K562 (cell line): ENCODE measurements around the gene CD82. TPM values are rescaled to one million over a fixed set of nuclear protein-coding genes. Genes with fewer than 3 reads are reported as not detected.
A peak's percentile ranks its signal among the peaks of the same experiment; 100 is the strongest.

Source experiments
- BHLHE40 ChIP-seq: IDR thresholded peaks from 2 replicates; pipeline ENCODE4 v1.6.1; 2011; ENCODE audit warnings: low read length, improper control_type of control experiment
- EZH2 ChIP-seq: IDR thresholded peaks from 2 replicates; pipeline ENCODE4 v1.6.1; 2012; ENCODE audit warnings: low read depth, mild to moderate bottlenecking, inconsistent platforms, low read length, borderline replicate concordance
- FOXP1 ChIP-seq: sonication (generic); formaldehyde crosslinking; IDR thresholded peaks from 2 replicates; pipeline ENCODE4 v1.8.0; 2022; ENCODE audit warnings: mild to moderate bottlenecking, missing genetic modification reagents
- JUN ChIP-seq, 2 experiments: sonication (generic) in 1 of 2; formaldehyde crosslinking in 1 of 2; IDR thresholded peaks; 2 replicates each; pipeline versions ENCODE4 v1.6.1 to v1.8.0; 2012 to 2022; ENCODE audit warnings: borderline replicate concordance in 2 of 2, mild to moderate bottlenecking in 2 of 2, improper control_type of control experiment in 1 of 2, low read depth in 1 of 2, low read length in 1 of 2, missing genetic modification reagents in 1 of 2
- NR2C2 ChIP-seq, 2 experiments: fragments of 200-800 bp in 1 of 2; sonication (Bioruptor generic) in 1 of 2; sonication (generic) in 1 of 2; formaldehyde crosslinking in 1 of 2; IDR thresholded peaks; 2 replicates each; pipeline versions ENCODE4 v1.6.1 to v1.8.0; 2016 to 2022; ENCODE audit warnings: mild to moderate bottlenecking in 1 of 2, missing compliant biosample characterization in 1 of 2, missing genetic modification characterization in 1 of 2, missing genetic modification reagents in 1 of 2
- PCBP2 ChIP-seq: fragments of 200-400 bp; formaldehyde crosslinking; IDR thresholded peaks from 2 replicates; pipeline ENCODE4 v1.6.1; 2018; ENCODE audit warnings: low read length, low read depth, mild to moderate bottlenecking, moderate library complexity; ENCODE audit not compliant: poor library complexity, severe bottlenecking
- RAD21 ChIP-seq, 2 experiments: fragments of 250-450 bp in 1 of 2; fragments of 450-650 bp in 1 of 2; sonication (Bioruptor Pico) in 1 of 2; formaldehyde crosslinking in 1 of 2; IDR thresholded peaks in 1 of 2; conservative IDR thresholded peaks in 1 of 2; 2 replicates each; pipeline versions ENCODE4 v1.4.0 to v1.8.0; 2020 to 2022; ENCODE audit warnings: mild to moderate bottlenecking in 2 of 2, moderate library complexity in 1 of 2
- RAD51 ChIP-seq: fragments of 450-650 bp; IDR thresholded peaks from 2 replicates; pipeline ENCODE4 v1.7.1; 2016; ENCODE audit warnings: low read depth, mild to moderate bottlenecking, borderline replicate concordance
- TGIF2 ChIP-seq: sonication (generic); formaldehyde crosslinking; IDR thresholded peaks from 2 replicates; pipeline ENCODE4 v1.8.1; 2022; ENCODE audit warnings: mild to moderate bottlenecking, missing genetic modification reagents, moderate library complexity
- ZFP30 ChIP-seq: fragments of 250-450 bp; sonication (Bioruptor Pico); IDR thresholded peaks from 2 replicates; pipeline ENCODE4 v1.8.0; 2022; ENCODE audit warnings: moderate library complexity, mild to moderate bottlenecking, inconsistent platforms, borderline replicate concordance
- ZNF124 ChIP-seq: sonication (generic); formaldehyde crosslinking; IDR thresholded peaks from 2 replicates; pipeline ENCODE4 v1.8.1; 2022; ENCODE audit warnings: missing genetic modification reagents
- ZNF217 ChIP-seq: sonication (generic); formaldehyde crosslinking; IDR thresholded peaks from 2 replicates; pipeline ENCODE4 v1.8.0; 2022; ENCODE audit warnings: mild to moderate bottlenecking, missing genetic modification reagents
- ZNF445 ChIP-seq: fragments of 250-450 bp; sonication (Bioruptor Pico); IDR thresholded peaks from 2 replicates; pipeline ENCODE4 v1.4.0; 2020; ENCODE audit warnings: low read depth, mild to moderate bottlenecking, moderate library complexity
- ZNF668 ChIP-seq: fragments of 250-450 bp; sonication (Bioruptor Pico); IDR thresholded peaks from 2 replicates; pipeline ENCODE4 v1.8.0; 2022; ENCODE audit warnings: mild to moderate bottlenecking, inconsistent platforms
- polyA plus RNA-seq, 8 experiments: library from polyadenylated mRNA; depleted of rRNA in 4 of 8; stranded (reverse) in 5 of 8; unstranded in 3 of 8; fragments of >200 nt; fragmentation: Nextera tagmentation in 2 of 8; fragmentation: Illumina TruSeq in 1 of 8; extraction: Ambion mirVana in 2 of 8; extraction: Trizol in 1 of 8; gene quantifications; 2 replicates each; pipeline versions ENCODE4 v1.2.1 to v1.2.3, GENCODE V29; 2011 to 2014; ENCODE audit warnings: inconsistent platforms in 1 of 8, missing spikeins in 1 of 8
- total RNA-seq, 7 experiments: library from RNA; depleted of rRNA in 6 of 7; stranded (reverse); fragments of >200 nt in 6 of 7; fragmentation: Illumina TruSeq in 2 of 7; extraction: Trizol in 2 of 7; gene quantifications; 2 replicates each; pipeline versions ENCODE4 v1.2.1 to v1.2.3, GENCODE V29; 2011 to 2021; ENCODE audit warnings: low replicate concordance in 1 of 7
- TF ChIP-seq, protein P1 (sequence below), 2 experiments: fragments of 200-800 bp in 1 of 2; sonication (Bioruptor generic) in 1 of 2; sonication (generic) in 1 of 2; formaldehyde crosslinking in 1 of 2; IDR thresholded peaks in 1 of 2; conservative IDR thresholded peaks in 1 of 2; 2 replicates each; pipeline versions ENCODE4 v1.5.0 to v1.6.1; 2016 to 2020; ENCODE audit warnings: missing compliant biosample characterization in 1 of 2, missing genetic modification characterization in 1 of 2, missing genetic modification reagents in 1 of 2
- TF ChIP-seq, protein P2 (sequence below): fragments of 450-650 bp; formaldehyde crosslinking; IDR thresholded peaks from 2 replicates; pipeline ENCODE4 v1.4.0; 2020; ENCODE audit warnings: mild to moderate bottlenecking, moderate library complexity
- TF ChIP-seq, protein P3 (sequence below), 2 experiments: fragments of 450-650 bp; IDR thresholded peaks; 2 replicates each; pipeline ENCODE4 v1.6.1; 2016
- TF ChIP-seq, protein P4 (sequence below): fragments of 250-450 bp; sonication (Bioruptor Pico); IDR thresholded peaks from 2 replicates; pipeline ENCODE4 v1.5.0; 2021; ENCODE audit warnings: mild to moderate bottlenecking, borderline replicate concordance

CD82 gene
- total and polyA plus RNA-seq, 9 of the 15 experiments (the other 6 are each of a cell fraction or from before 2014, with no cell fraction given) = 0.27 to 9.4 (median 3.0) TPM

DNA sequence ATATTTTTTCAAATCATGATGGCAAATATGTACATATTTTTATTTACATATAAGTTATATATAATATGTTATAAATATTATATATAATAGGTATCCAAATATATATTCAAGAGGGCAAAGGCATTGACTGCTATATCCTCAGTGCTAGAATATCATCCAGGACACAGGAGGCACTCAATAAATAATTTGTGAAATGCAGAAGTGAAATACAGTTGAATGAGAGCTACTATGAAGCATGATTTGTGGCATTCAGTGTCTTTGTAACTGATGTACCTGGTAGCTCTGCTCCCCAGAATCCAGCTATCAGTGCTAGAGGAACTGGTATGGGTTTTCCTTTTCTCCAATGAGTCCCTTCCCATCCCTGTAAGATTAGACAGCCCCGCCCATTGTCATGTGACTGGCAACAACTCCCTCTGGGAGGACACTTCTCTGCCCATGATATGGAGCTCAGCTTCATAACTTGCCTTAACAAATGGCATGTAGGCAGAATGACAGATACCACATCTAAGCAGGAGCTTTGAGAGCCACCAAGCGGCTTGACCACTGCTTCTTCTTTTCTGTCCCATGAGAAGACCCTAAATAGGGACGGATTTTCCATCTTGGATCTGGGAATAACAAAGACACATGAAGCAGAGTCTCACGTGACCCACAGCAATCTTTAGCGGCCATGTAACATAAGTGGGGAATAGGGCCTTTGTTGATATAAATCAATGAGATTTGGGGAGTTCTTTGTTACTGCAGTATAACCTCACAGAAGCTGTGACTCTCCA lies 10.2 kb upstream of the CD82 start (continued):
- TF ChIP-seq JUN (IDR thresholded peaks at IDR 0.05; ENCODE audit: borderline replicate concordance, low read depth, low read length) = no peak
- no peak for TF ChIP-seq JUN (CRISPR knock-in tag; IDR thresholded peaks at IDR 0.05; ENCODE audit: borderline replicate concordance)
- TF ChIP-seq, protein P1, sequence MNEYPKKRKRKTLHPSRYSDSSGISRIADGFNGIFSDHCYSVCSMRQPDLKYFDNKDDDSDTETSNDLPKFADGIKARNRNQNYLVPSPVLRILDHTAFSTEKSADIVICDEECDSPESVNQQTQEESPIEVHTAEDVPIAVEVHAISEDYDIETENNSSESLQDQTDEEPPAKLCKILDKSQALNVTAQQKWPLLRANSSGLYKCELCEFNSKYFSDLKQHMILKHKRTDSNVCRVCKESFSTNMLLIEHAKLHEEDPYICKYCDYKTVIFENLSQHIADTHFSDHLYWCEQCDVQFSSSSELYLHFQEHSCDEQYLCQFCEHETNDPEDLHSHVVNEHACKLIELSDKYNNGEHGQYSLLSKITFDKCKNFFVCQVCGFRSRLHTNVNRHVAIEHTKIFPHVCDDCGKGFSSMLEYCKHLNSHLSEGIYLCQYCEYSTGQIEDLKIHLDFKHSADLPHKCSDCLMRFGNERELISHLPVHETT (CRISPR knock-in tag; conservative IDR thresholded peaks at IDR 0.05 in 1 of 2, IDR thresholded peaks at IDR 0.05 in 1 of 2) = no peak
- TF ChIP-seq EZH2 = no peak
- TF ChIP-seq ZFP30 (CRISPR knock-in tag) = no peak
- no peak for TF ChIP-seq ZNF217 (CRISPR knock-in tag)
- TF ChIP-seq ZNF124 (CRISPR knock-in tag) = no peak
- TF ChIP-seq, protein P2, sequence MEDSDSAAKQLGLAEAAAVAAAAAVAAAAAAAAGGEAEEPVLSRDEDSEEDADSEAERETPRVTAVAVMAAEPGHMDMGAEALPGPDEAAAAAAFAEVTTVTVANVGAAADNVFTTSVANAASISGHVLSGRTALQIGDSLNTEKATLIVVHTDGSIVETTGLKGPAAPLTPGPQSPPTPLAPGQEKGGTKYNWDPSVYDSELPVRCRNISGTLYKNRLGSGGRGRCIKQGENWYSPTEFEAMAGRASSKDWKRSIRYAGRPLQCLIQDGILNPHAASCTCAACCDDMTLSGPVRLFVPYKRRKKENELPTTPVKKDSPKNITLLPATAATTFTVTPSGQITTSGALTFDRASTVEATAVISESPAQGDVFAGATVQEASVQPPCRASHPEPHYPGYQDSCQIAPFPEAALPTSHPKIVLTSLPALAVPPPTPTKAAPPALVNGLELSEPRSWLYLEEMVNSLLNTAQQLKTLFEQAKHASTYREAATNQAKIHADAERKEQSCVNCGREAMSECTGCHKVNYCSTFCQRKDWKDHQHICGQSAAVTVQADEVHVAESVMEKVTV (CRISPR knock-in tag) = no peak
- TF ChIP-seq, protein P3, sequence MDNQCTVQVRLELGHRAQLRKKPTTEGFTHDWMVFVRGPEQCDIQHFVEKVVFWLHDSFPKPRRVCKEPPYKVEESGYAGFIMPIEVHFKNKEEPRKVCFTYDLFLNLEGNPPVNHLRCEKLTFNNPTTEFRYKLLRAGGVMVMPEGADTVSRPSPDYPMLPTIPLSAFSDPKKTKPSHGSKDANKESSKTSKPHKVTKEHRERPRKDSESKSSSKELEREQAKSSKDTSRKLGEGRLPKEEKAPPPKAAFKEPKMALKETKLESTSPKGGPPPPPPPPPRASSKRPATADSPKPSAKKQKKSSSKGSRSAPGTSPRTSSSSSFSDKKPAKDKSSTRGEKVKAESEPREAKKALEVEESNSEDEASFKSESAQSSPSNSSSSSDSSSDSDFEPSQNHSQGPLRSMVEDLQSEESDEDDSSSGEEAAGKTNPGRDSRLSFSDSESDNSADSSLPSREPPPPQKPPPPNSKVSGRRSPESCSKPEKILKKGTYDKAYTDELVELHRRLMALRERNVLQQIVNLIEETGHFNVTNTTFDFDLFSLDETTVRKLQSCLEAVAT (IDR thresholded peaks at IDR 0.05) = no peak
- no peak for TF ChIP-seq NR2C2 (CRISPR knock-in tag; IDR thresholded peaks at IDR 0.05)
- TF ChIP-seq NR2C2 (tag; IDR thresholded peaks at IDR 0.05) = no peak
- TF ChIP-seq RAD21 (CRISPR knock-in tag; conservative IDR thresholded peaks at IDR 0.05 in 1 of 2, IDR thresholded peaks at IDR 0.05 in 1 of 2) = peak in 1 of 2 experiments; percentile 11; a peak in 1 of 4 replicates
- no peak for TF ChIP-seq ZNF668
- peak; percentile 60 for TF ChIP-seq BHLHE40
- no peak for TF ChIP-seq TGIF2 (CRISPR knock-in tag)
- TF ChIP-seq RAD51 = peak; percentile 76
- no peak for TF ChIP-seq FOXP1 (CRISPR knock-in tag)
- no peak for TF ChIP-seq ZNF445 (CRISPR knock-in tag)
- TF ChIP-seq, protein P4, sequence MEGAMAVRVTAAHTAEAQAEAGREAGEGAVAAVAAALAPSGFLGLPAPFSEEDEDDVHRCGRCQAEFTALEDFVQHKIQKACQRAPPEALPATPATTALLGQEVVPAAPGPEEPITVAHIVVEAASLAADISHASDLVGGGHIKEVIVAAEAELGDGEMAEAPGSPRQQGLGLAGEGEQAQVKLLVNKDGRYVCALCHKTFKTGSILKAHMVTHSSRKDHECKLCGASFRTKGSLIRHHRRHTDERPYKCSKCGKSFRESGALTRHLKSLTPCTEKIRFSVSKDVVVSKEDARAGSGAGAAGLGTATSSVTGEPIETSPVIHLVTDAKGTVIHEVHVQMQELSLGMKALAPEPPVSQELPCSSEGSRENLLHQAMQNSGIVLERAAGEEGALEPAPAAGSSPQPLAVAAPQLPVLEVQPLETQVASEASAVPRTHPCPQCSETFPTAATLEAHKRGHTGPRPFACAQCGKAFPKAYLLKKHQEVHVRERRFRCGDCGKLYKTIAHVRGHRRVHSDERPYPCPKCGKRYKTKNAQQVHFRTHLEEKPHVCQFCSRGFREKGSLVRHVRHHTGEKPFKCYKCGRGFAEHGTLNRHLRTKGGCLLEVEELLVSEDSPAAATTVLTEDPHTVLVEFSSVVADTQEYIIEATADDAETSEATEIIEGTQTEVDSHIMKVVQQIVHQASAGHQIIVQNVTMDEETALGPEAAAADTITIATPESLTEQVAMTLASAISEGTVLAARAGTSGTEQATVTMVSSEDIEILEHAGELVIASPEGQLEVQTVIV (CRISPR knock-in tag) = no peak
- TF ChIP-seq PCBP2 = no peak
